Esophagus squamous epithelium (tissue), 4 donors: ENCODE results near the gene CCDC78.

ENCODE experiments used
- CTCF ChIP-seq, 6 experiments: fragments of 450-650 bp in 4 of 6; fragments of 200-600 bp in 2 of 6; sonication (generic) in 2 of 6; IDR thresholded peaks; one replicate each; pipeline ENCODE4 v1.5.1; 2016 to 2019; ENCODE audit warnings: antibody characterized with exemption in 6 of 6, mild to moderate bottlenecking in 4 of 6, moderate library complexity in 4 of 6
- POLR2A ChIP-seq, 4 donors: fragments of 450-650 bp; IDR thresholded peaks; one replicate each; pipeline ENCODE4 v1.6.1; 2017; ENCODE audit warnings: antibody characterized with exemption in 4 of 4, mild to moderate bottlenecking in 4 of 4, moderate library complexity in 3 of 4

GRCh38 chr16:721765-722540 lies 4.3 kb downstream of the CCDC78 start:
- TF ChIP-seq CTCF (IDR thresholded peaks at IDR 0.05): no peak
- no peak for TF ChIP-seq POLR2A (IDR thresholded peaks at IDR 0.05)
